H9 (cell line): ENCODE data around the gene LEFTY1. TPM values are rescaled to one million over a fixed set of nuclear protein-coding genes. Genes with fewer than 3 reads are reported as not detected.
A peak's percentile ranks its signal among the peaks of the same experiment; 100 is the strongest.

Source experiments
- DNase-seq: peaks from one replicate; pipeline ENCODE4 v3.0.0-alpha.2; 2017
- H2AFZ ChIP-seq: one replicate; pipeline ENCODE4 v1.6.1; 2013; ENCODE audit warnings: mild to moderate bottlenecking, low read length, control low read depth, moderate library complexity
- H2AK5ac ChIP-seq: 2 replicates; pipeline ENCODE4 v1.6.1; 2013; ENCODE audit warnings: low read length, control low read depth, mixed read lengths; ENCODE audit not compliant: insufficient read length
- H2BK120ac ChIP-seq: one replicate; pipeline ENCODE4 v1.6.1; 2013; ENCODE audit warnings: low read depth, mild to moderate bottlenecking, low read length, control low read depth, inconsistent platforms; ENCODE audit not compliant: poor library complexity, severe bottlenecking
- H2BK12ac ChIP-seq: 2 replicates; pipeline ENCODE4 v1.6.1; 2013; ENCODE audit warnings: low read length, control low read depth, mixed read lengths, low read depth; ENCODE audit not compliant: insufficient read length
- H2BK15ac ChIP-seq: 2 replicates; pipeline ENCODE4 v1.6.1; 2013; ENCODE audit warnings: low read depth, low read length, control low read depth
- H2BK20ac ChIP-seq: one replicate; pipeline ENCODE4 v1.6.1; 2013; ENCODE audit warnings: low read depth, mild to moderate bottlenecking, low read length, control low read depth, inconsistent platforms; ENCODE audit not compliant: poor library complexity, severe bottlenecking
- H2BK5ac ChIP-seq: 2 replicates; pipeline ENCODE4 v1.6.1; 2013; ENCODE audit warnings: low read length, control low read depth, mixed read lengths; ENCODE audit not compliant: insufficient read length
- H3K14ac ChIP-seq: 2 replicates; pipeline ENCODE4 v1.6.1; 2013; ENCODE audit warnings: low read length, control low read depth; ENCODE audit not compliant: insufficient read depth
- H3K18ac ChIP-seq: 2 replicates; pipeline ENCODE4 v1.6.1; 2013; ENCODE audit warnings: low read depth, mild to moderate bottlenecking, mixed read lengths, low read length, control low read depth; ENCODE audit not compliant: insufficient read length
- H3K23ac ChIP-seq: 2 replicates; pipeline ENCODE4 v1.6.1; 2013; ENCODE audit warnings: low read length, control low read depth, mixed read lengths, low read depth; ENCODE audit not compliant: insufficient read length
- H3K23me2 ChIP-seq: 2 replicates; pipeline ENCODE4 v1.6.1; 2013; ENCODE audit warnings: low read depth, mild to moderate bottlenecking, mixed read lengths, low read length, control low read depth; ENCODE audit not compliant: insufficient read length, poor library complexity, severe bottlenecking
- H3K27ac ChIP-seq: 2 replicates; pipeline ENCODE4 v1.5.1; 2013; ENCODE audit warnings: low read length, control low read depth, mixed read lengths, low read depth; ENCODE audit not compliant: insufficient read length
- H3K27me3 ChIP-seq: 2 replicates; pipeline ENCODE4 v1.6.1; 2013; ENCODE audit warnings: low read length, control low read depth, inconsistent platforms; ENCODE audit not compliant: insufficient read depth
- H3K4ac ChIP-seq: 2 replicates; pipeline ENCODE4 v1.6.1; 2013; ENCODE audit warnings: low read depth, mild to moderate bottlenecking, control low read depth, inconsistent platforms, low read length, moderate library complexity
- H3K4me1 ChIP-seq: 2 replicates; pipeline ENCODE4 v1.6.1; 2013; ENCODE audit warnings: low read length, control low read depth, inconsistent platforms; ENCODE audit not compliant: insufficient read depth
- H3K4me2 ChIP-seq: 2 replicates; pipeline ENCODE4 v1.6.1; 2013; ENCODE audit warnings: low read length, control low read depth, mixed read lengths; ENCODE audit not compliant: insufficient read length, insufficient read depth
- H3K56ac ChIP-seq: 2 replicates; pipeline ENCODE4 v1.6.1; 2013; ENCODE audit warnings: low read depth, mild to moderate bottlenecking, mixed read lengths, low read length, control low read depth; ENCODE audit not compliant: insufficient read length
- H3K79me1 ChIP-seq: 2 replicates; pipeline ENCODE4 v1.6.1; 2013; ENCODE audit warnings: low read depth, mild to moderate bottlenecking, moderate library complexity, low read length, control low read depth, inconsistent platforms; ENCODE audit not compliant: insufficient read depth, poor library complexity, severe bottlenecking
- H3K79me2 ChIP-seq: 2 replicates; pipeline ENCODE4 v1.6.1; 2013; ENCODE audit warnings: low read length, control low read depth, inconsistent platforms; ENCODE audit not compliant: insufficient read depth
- H3K9ac ChIP-seq: 2 replicates; pipeline ENCODE4 v1.6.1; 2013; ENCODE audit warnings: low read length, control low read depth, mixed read lengths; ENCODE audit not compliant: insufficient read length; ENCODE audit errors: extremely low read depth
- H3K9me3 ChIP-seq: one replicate; pipeline ENCODE4 v1.6.1; 2013; ENCODE audit warnings: low read depth, low read length, inconsistent platforms; ENCODE audit not compliant: control insufficient read depth
- H3T11ph ChIP-seq: one replicate; pipeline ENCODE4 v1.6.1; 2013; ENCODE audit warnings: mild to moderate bottlenecking, low read length, control low read depth, inconsistent platforms
- H4K20me1 ChIP-seq: one replicate; pipeline ENCODE4 v1.6.1; 2013; ENCODE audit not compliant: control insufficient read depth, insufficient read length, insufficient read depth
- H4K5ac ChIP-seq: 2 replicates; pipeline ENCODE4 v1.6.1; 2013; ENCODE audit warnings: low read depth, mild to moderate bottlenecking, mixed read lengths, low read length, control low read depth; ENCODE audit not compliant: insufficient read length
- H4K8ac ChIP-seq: replicated peaks from 2 replicates; pipeline ENCODE4 v1.6.1; 2013; ENCODE audit warnings: low read length, control low read depth, mixed read lengths, low read depth; ENCODE audit not compliant: insufficient read length
- H4K91ac ChIP-seq: 2 replicates; pipeline ENCODE4 v1.6.1; 2013; ENCODE audit warnings: low read depth, mild to moderate bottlenecking, moderate library complexity, mixed read lengths, low read length, control low read depth; ENCODE audit not compliant: insufficient read length
- H3K27ac Mint-ChIP-seq, 3 experiments: 2 replicates in 2 of 3; 3 replicates in 1 of 3; pipeline ENCODE4 v1.8.0; 2020 to 2021; ENCODE audit warnings: mixed read lengths in 3 of 3, mild to moderate bottlenecking in 1 of 3, moderate library complexity in 1 of 3
- H3K27me3 Mint-ChIP-seq: 2 replicates; pipeline ENCODE4 v1.8.0; 2021; ENCODE audit warnings: low read depth, mild to moderate bottlenecking, moderate library complexity, mixed read lengths
- H3K36me3 Mint-ChIP-seq, 3 experiments: 2 replicates in 2 of 3; 3 replicates in 1 of 3; pipeline ENCODE4 v1.8.0; 2020 to 2021; ENCODE audit warnings: low read depth in 3 of 3, mixed read lengths in 3 of 3; ENCODE audit not compliant: insufficient read depth in 1 of 3
- H3K4me1 Mint-ChIP-seq, 2 experiments: 2 replicates each; pipeline ENCODE4 v1.8.0; 2020; ENCODE audit warnings: mixed read lengths in 2 of 2
- H3K4me3 Mint-ChIP-seq, 2 experiments: 2 replicates in 1 of 2; 3 replicates in 1 of 2; pipeline ENCODE4 v1.8.0; 2020 to 2021; ENCODE audit warnings: mild to moderate bottlenecking in 2 of 2, mixed read lengths in 2 of 2, moderate library complexity in 1 of 2
- H3K9me3 Mint-ChIP-seq, 2 experiments: 2 replicates in 1 of 2; 3 replicates in 1 of 2; pipeline ENCODE4 v1.8.0; 2020; ENCODE audit warnings: mild to moderate bottlenecking in 2 of 2, mixed read lengths in 2 of 2, moderate library complexity in 1 of 2
- CTCF ChIP-seq: fragments of 200-600 bp; sonication (generic); conservative IDR thresholded peaks from 3 replicates; pipeline ENCODE4 v1.8.0; 2021; ENCODE audit warnings: antibody characterized with exemption, mild to moderate bottlenecking
- WGBS: extraction: QIAGEN DNeasy Blood & Tissue Kit; methylation state at CpG from one replicate; pipeline ENCODE4 v1.1.7; 2013; ENCODE audit warnings: missing lambda C conversion rate, low lambda C conversion rate, mixed read lengths; ENCODE audit not compliant: insufficient read length; ENCODE audit errors: extremely low coverage; 5-methylcytosine and 5-hydroxymethylcytosine counted together
- total RNA-seq: library from RNA; stranded (reverse); gene quantifications from 2 replicates; pipeline ENCODE4 v1.2.1, GENCODE V29; 2021

Gene LEFTY1
- total RNA-seq, 1 experiment from 2014 or later = 107 TPM

DNA sequence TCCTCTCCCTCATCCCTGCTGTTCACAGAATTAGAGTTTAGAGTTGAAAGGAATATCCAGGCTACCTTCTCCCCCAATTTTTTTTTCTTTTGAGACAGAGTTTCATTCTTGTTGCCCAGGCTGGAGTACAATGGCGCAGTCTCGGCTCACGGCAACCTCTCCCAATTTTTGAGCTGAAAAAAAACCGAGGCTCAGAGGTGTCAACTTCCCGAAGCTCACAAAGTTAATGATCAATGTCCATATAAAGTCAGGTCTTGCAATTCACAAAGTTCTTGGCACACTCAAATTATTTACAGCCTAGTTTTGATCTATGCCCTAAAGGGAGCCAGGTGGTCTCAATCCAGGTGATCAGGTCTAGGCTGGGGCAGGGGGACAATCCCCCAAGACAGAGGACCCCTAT lies 797 bp upstream of the LEFTY1 start:
- H3K14ac ChIP-seq = no peak overlapping the region
- H3K4me2 ChIP-seq = no peak overlapping the region
- no peaks in the 10 kb centered on the region for H3K79me1 ChIP-seq
- no peak overlapping the region for H2BK120ac ChIP-seq
- H3K27ac ChIP-seq = no peak overlapping the region
- H3K23me2 ChIP-seq = no peaks in the 10 kb centered on the region
- no peak overlapping the region for H2BK5ac ChIP-seq
- H3K4ac ChIP-seq = no peak overlapping the region
- DNase-seq = no peak
- H3K9ac ChIP-seq = no peak overlapping the region
- no peak overlapping the region for H2AFZ ChIP-seq
- no peaks in the 10 kb centered on the region for H4K20me1 ChIP-seq
- Mint-ChIP-seq H3K27me3 (peaks cover 2% of the 10 kb centered on the region; the same call in 1 of the 2 replicates), H3K4me1 (peaks cover 39% of the 10 kb centered on the region in 2 experiments), H3K9me3 (no peaks in the 10 kb centered on the region; a peak in 1 of 5 replicates), H3K36me3 (peaks cover 0 to 13% (median 0%) of the 10 kb centered on the region in 3 experiments; a peak in 5 of 7 replicates), H3K27ac (peak overlapping the region in 2 of 3 experiments; percentile 64 to 96; a peak in 4 of 7 replicates), H3K4me3 (peak overlapping the region; percentile 25 to 38; a peak in 3 of 5 replicates)
- H2BK15ac ChIP-seq = no peak overlapping the region
- H3K27me3 ChIP-seq = no peaks in the 10 kb centered on the region
- H2AK5ac ChIP-seq = no peak overlapping the region
- no peaks in the 10 kb centered on the region for H3K9me3 ChIP-seq
- H3K56ac ChIP-seq = no peak overlapping the region
- peaks cover 3% of the 10 kb centered on the region; the same call in 1 of the 2 replicates for H3K4me1 ChIP-seq
- no peak overlapping the region for H4K91ac ChIP-seq
- no peak overlapping the region for H4K5ac ChIP-seq
- TF ChIP-seq CTCF = no peak
- H4K8ac ChIP-seq = no peak overlapping the region
- no CpG with 5 or more reads among the region's 5 CpGs for WGBS
- peak overlapping the region; percentile 27 for H3K18ac ChIP-seq
- H3K23ac ChIP-seq = no peak overlapping the region
- peaks cover 2% of the 10 kb centered on the region; the same call in 1 of the 2 replicates for H3K79me2 ChIP-seq
- H3T11ph ChIP-seq = peak overlapping the region; percentile 77
- H2BK12ac ChIP-seq = no peak overlapping the region
- no peak overlapping the region for H2BK20ac ChIP-seq
